IMR-90 (cell line): ENCODE data around the gene TRIO. TPM values are rescaled to one million over a fixed set of nuclear protein-coding genes. Genes with fewer than 3 reads are reported as not detected.

ENCODE experiments used
- ATAC-seq: fragments of 200-7000 bp; cut with Tn5 transposase; 2 replicates; pipeline ENCODE4 v1.9.1; 2020; ENCODE audit warnings: low read depth, mild to moderate bottlenecking, moderate library complexity
- BruUV-seq: library from RNA; stranded (reverse); fragments of 400-500 nt; replicated peaks from 2 replicates; lab custom pipeline; 2021; lab: Mats Ljungman, UMichigan
- CTCF ChIA-PET: fragments of 300-600 bp; formaldehyde crosslinking; extraction: SDS; loops from one replicate; lab custom pipeline; 2021; ENCODE audit warnings: antibody characterized with exemption; lab: Yijun Ruan, JAX
- POLR2A ChIA-PET: fragments of 300-600 bp; sonication (Branson Sonifier 250); formaldehyde crosslinking; loops from one replicate; lab custom pipeline; 2022; ENCODE audit warnings: antibody characterized with exemption; ENCODE audit not compliant: unreplicated experiment; lab: Charles Lee
- DNase-seq: peaks from one replicate; pipeline ENCODE4 v3.0.0; 2013
- H2AFZ ChIP-seq: replicated peaks from 2 replicates; pipeline ENCODE3; 2013; ENCODE audit warnings: low read length, mild to moderate bottlenecking; ENCODE audit not compliant: poor library complexity
- H2AK5ac ChIP-seq: 2 replicates; pipeline ENCODE4 v1.6.1; 2013; ENCODE audit warnings: low read depth, low read length, inconsistent platforms
- H2AK9ac ChIP-seq: replicated peaks from 2 replicates; pipeline ENCODE3; 2013; ENCODE audit warnings: mild to moderate bottlenecking, low read depth, low read length, moderate library complexity; ENCODE audit not compliant: poor library complexity
- H2BK120ac ChIP-seq: 2 replicates; pipeline ENCODE4 v1.6.1; 2013; ENCODE audit warnings: low read depth, low read length, inconsistent platforms
- H2BK15ac ChIP-seq: 3 replicates; pipeline ENCODE4 v1.6.1; 2013; ENCODE audit warnings: low read depth, low read length, inconsistent platforms
- H2BK20ac ChIP-seq: 2 replicates; pipeline ENCODE4 v1.6.1; 2013; ENCODE audit warnings: low read depth, mild to moderate bottlenecking, inconsistent platforms, low read length, moderate library complexity
- H2BK5ac ChIP-seq: 2 replicates; pipeline ENCODE4 v1.6.1; 2013; ENCODE audit warnings: mild to moderate bottlenecking, low read depth, low read length, inconsistent platforms; ENCODE audit not compliant: poor library complexity, severe bottlenecking
- H3K14ac ChIP-seq: replicated peaks from 2 replicates; pipeline ENCODE4 v1.6.1; 2013; ENCODE audit warnings: low read depth, low read length, inconsistent platforms
- H3K18ac ChIP-seq: 2 replicates; pipeline ENCODE4 v1.6.1; 2013; ENCODE audit warnings: low read depth, low read length, control low read depth
- H3K23ac ChIP-seq: 2 replicates; pipeline ENCODE4 v1.6.1; 2013; ENCODE audit warnings: low read depth, low read length, inconsistent platforms
- H3K27ac ChIP-seq: 2 replicates; pipeline ENCODE4 v1.5.1; 2013; ENCODE audit warnings: mild to moderate bottlenecking, control low read depth, low read length; ENCODE audit not compliant: insufficient read depth
- H3K27me3 ChIP-seq: 2 replicates; pipeline ENCODE4 v1.6.1; 2013; ENCODE audit warnings: low read length; ENCODE audit not compliant: control insufficient read depth, insufficient read depth
- H3K36me3 ChIP-seq: 2 replicates; pipeline ENCODE4 v1.6.1; 2013; ENCODE audit warnings: low read length, mixed read lengths; ENCODE audit not compliant: control insufficient read depth, insufficient read depth
- H3K4ac ChIP-seq: 2 replicates; pipeline ENCODE4 v1.6.1; 2013; ENCODE audit warnings: low read depth, low read length, inconsistent platforms
- H3K4me1 ChIP-seq: 2 replicates; pipeline ENCODE4 v1.6.1; 2013; ENCODE audit warnings: low read length, mixed read lengths; ENCODE audit not compliant: control insufficient read depth, insufficient read depth
- H3K4me2 ChIP-seq: 2 replicates; pipeline ENCODE4 v1.6.1; 2013; ENCODE audit warnings: low read depth, mild to moderate bottlenecking, control low read depth, low read length, moderate library complexity
- H3K4me3 ChIP-seq: 2 replicates; pipeline ENCODE4 v1.5.1; 2013; ENCODE audit warnings: low read depth, mild to moderate bottlenecking, control low read depth, low read length, moderate library complexity; ENCODE audit not compliant: insufficient read depth
- H3K56ac ChIP-seq: 2 replicates; pipeline ENCODE4 v1.6.1; 2013; ENCODE audit warnings: low read length, inconsistent platforms; ENCODE audit not compliant: insufficient read depth; ENCODE audit errors: extremely low read depth
- H3K79me1 ChIP-seq, 2 experiments: 2 replicates each; pipeline ENCODE4 v1.6.1; 2013; ENCODE audit warnings: low read length in 2 of 2, inconsistent platforms in 1 of 2, low read depth in 1 of 2
- H3K9ac ChIP-seq: 2 replicates; pipeline ENCODE4 v1.6.1; 2013; ENCODE audit warnings: low read depth, low read length, control low read depth
- H3K9me1 ChIP-seq: 2 replicates; pipeline ENCODE4 v1.6.1; 2013; ENCODE audit warnings: low read length, inconsistent platforms; ENCODE audit not compliant: insufficient read depth
- H3K9me3 ChIP-seq: 2 replicates; pipeline ENCODE4 v1.6.1; 2013; ENCODE audit warnings: low read length; ENCODE audit not compliant: control insufficient read depth, insufficient read depth
- H4K20me1 ChIP-seq: 2 replicates; pipeline ENCODE4 v1.6.1; 2013; ENCODE audit warnings: low read length, inconsistent platforms; ENCODE audit not compliant: insufficient read depth
- H4K5ac ChIP-seq: 2 replicates; pipeline ENCODE4 v1.6.1; 2013; ENCODE audit warnings: mild to moderate bottlenecking, low read depth, low read length, control low read depth
- H4K8ac ChIP-seq, 2 experiments: 2 replicates each; pipeline ENCODE4 v1.6.1; 2013; ENCODE audit warnings: low read depth in 2 of 2, low read length in 2 of 2, control low read depth in 1 of 2, inconsistent platforms in 1 of 2
- H4K91ac ChIP-seq: 2 replicates; pipeline ENCODE4 v1.6.1; 2013; ENCODE audit warnings: low read depth, low read length, inconsistent platforms; ENCODE audit not compliant: insufficient read depth
- BHLHE40 ChIP-seq: fragments of 150-350 bp; IDR thresholded peaks from 2 replicates; pipeline ENCODE4 v1.6.1; 2016; ENCODE audit warnings: mild to moderate bottlenecking, low read depth, low read length
- CTCF ChIP-seq: conservative IDR thresholded peaks from 2 replicates; pipeline ENCODE4 v1.5.1; 2012; ENCODE audit warnings: mild to moderate bottlenecking, low read depth, low read length, improper control_type of control experiment
- FOS ChIP-seq: fragments of 150-350 bp; IDR thresholded peaks from 2 replicates; pipeline ENCODE4 v1.6.1; 2016; ENCODE audit warnings: low read depth, low read length
- MAFK ChIP-seq: IDR thresholded peaks from 2 replicates; pipeline ENCODE4 v1.6.1; 2012; ENCODE audit warnings: low read depth, low read length, improper control_type of control experiment
- MAZ ChIP-seq: IDR thresholded peaks from 2 replicates; pipeline ENCODE4 v1.6.1; 2012; ENCODE audit warnings: low read depth, mild to moderate bottlenecking, low read length, improper control_type of control experiment, moderate library complexity, borderline replicate concordance
- MXI1 ChIP-seq: IDR thresholded peaks from 2 replicates; pipeline ENCODE4 v1.6.1; 2012; ENCODE audit warnings: low read depth, mild to moderate bottlenecking, low read length, moderate library complexity, borderline replicate concordance
- NFE2L2 ChIP-seq: fragments of 150-350 bp; IDR thresholded peaks from 2 replicates; pipeline ENCODE4 v1.6.1; 2016; ENCODE audit warnings: low read depth, mild to moderate bottlenecking, low read length
- POLR2A ChIP-seq: IDR thresholded peaks from 2 replicates; pipeline ENCODE4 v1.6.1; 2012; ENCODE audit warnings: mild to moderate bottlenecking, low read depth, low read length
- RAD21 ChIP-seq: IDR thresholded peaks from 2 replicates; pipeline ENCODE4 v1.6.1; 2012; ENCODE audit warnings: low read length, improper control_type of control experiment
- RCOR1 ChIP-seq: IDR thresholded peaks from 2 replicates; pipeline ENCODE4 v1.6.1; 2012; ENCODE audit warnings: mild to moderate bottlenecking, low read length, improper control_type of control experiment; ENCODE audit not compliant: insufficient replicate concordance
- RFX5 ChIP-seq: IDR thresholded peaks from 2 replicates; pipeline ENCODE4 v1.8.0; 2012; ENCODE audit warnings: low read depth, mild to moderate bottlenecking, low read length, moderate library complexity
- SMC3 ChIP-seq: fragments of 150-350 bp; IDR thresholded peaks from 2 replicates; pipeline ENCODE4 v1.6.1; 2016; ENCODE audit warnings: low read depth, mild to moderate bottlenecking, antibody characterized with exemption, low read length, moderate library complexity
- WGBS, 2 experiments: methylation state at CpG; one replicate each; pipeline versions ENCODE4 v1.1.5 to v1.1.7; 2013; ENCODE audit warnings: missing lambda C conversion rate in 2 of 2; ENCODE audit not compliant: insufficient read length in 1 of 2; ENCODE audit errors: extremely low coverage in 2 of 2; 5-methylcytosine and 5-hydroxymethylcytosine counted together
- dilution Hi-C: fragments of 300-500 bp; cut with HindIII; formaldehyde crosslinking; loops from one replicate; pipeline ENCODE4 v1.14.3; 2018; ENCODE audit warnings: low sequenced_read_pairs; ENCODE audit not compliant: unreplicated experiment
- in situ Hi-C: fragments of 300-500 bp; cut with MboI; formaldehyde crosslinking; loops from 3 replicates; pipeline ENCODE4 v1.14.3; 2019; ENCODE audit warnings: low sequenced_read_pairs, inconsistent platforms, mixed read lengths
- intact Hi-C: fragments of 100-400 bp; cut with micrococcal nuclease; formaldehyde crosslinking; loops from 2 replicates; pipeline ENCODE4 v1.10.0; 2022
- polyA plus RNA-seq, 3 experiments: library from polyadenylated mRNA; depleted of rRNA; stranded (reverse); fragments of >200 nt; gene quantifications; 2 replicates each; pipeline ENCODE4 v1.2.3, GENCODE V29; 2012; ENCODE audit warnings: low replicate concordance in 1 of 3
- total RNA-seq: library from RNA; depleted of rRNA; stranded (reverse); fragments of >200 nt; gene quantifications from 2 replicates; pipeline ENCODE4 v1.2.3, GENCODE V29; 2012
- TF ChIP-seq, protein P1 (sequence below): fragments of 150-350 bp; IDR thresholded peaks from 2 replicates; pipeline ENCODE4 v1.6.1; 2016; ENCODE audit warnings: low read depth, mild to moderate bottlenecking, low read length, moderate library complexity, borderline replicate concordance

TRIO gene
- total and polyA plus RNA-seq, 2 of the 4 experiments (the other 2 are of a cell fraction), result 206 to 522 TPM

- H3K14ac ChIP-seq, result peak overlapping the region; percentile 60; the same call in 1 of the 2 replicates
- H4K5ac ChIP-seq, result no peak overlapping the region
- peak overlapping the region; percentile 74 for H3K27ac ChIP-seq
- no TSS peak for BruUV-seq
- H4K20me1 ChIP-seq, result peaks cover 94% of the 10 kb centered on the region
- H3K9ac ChIP-seq, result peak overlapping the region; percentile 44
- H3K9me1 ChIP-seq, result peaks cover 41% of the 10 kb centered on the region
- H3K4me3 ChIP-seq, result peak overlapping the region; percentile 15
- dilution Hi-C loops, result no loop called here
- peak overlapping the region; percentile 44; the same call in 1 of the 2 replicates for H2BK120ac ChIP-seq
- H2AK9ac ChIP-seq, result peak overlapping the region; percentile 35
- no peaks in the 10 kb centered on the region for H3K27me3 ChIP-seq
- ATAC-seq, result peak; percentile 81
- peaks cover 35% of the 10 kb centered on the region for H3K36me3 ChIP-seq
- peak overlapping the region; percentile 18; the same call in 1 of the 2 replicates for H2AK5ac ChIP-seq
- peak; percentile 97 for DNase-seq
- H3K9me3 ChIP-seq, result no peaks in the 10 kb centered on the region
- peaks cover 42% of the 10 kb centered on the region for H3K4me1 ChIP-seq
- 0 out of 2 replicates have a peak overlapping the region, but pooled peaks have one; percentile 16 for H4K91ac ChIP-seq
- no peak overlapping the region for H2BK15ac ChIP-seq
- H3K56ac ChIP-seq, result peak overlapping the region; percentile 16; the same call in 1 of the 2 replicates
- peak overlapping the region in 1 of 2 experiments; percentile 18; a peak in 1 of 4 replicates for H4K8ac ChIP-seq
- H3K18ac ChIP-seq, result no peak overlapping the region
- peak overlapping the region; percentile 94 for H3K4me2 ChIP-seq
- peak overlapping the region; percentile 70 for H2BK5ac ChIP-seq
- H2AFZ ChIP-seq, result peak overlapping the region; percentile 64
- no peak overlapping the region for H2BK20ac ChIP-seq
- peak overlapping the region; percentile 84 for H3K23ac ChIP-seq
- POLR2A ChIA-PET, result no interaction called here
- in situ Hi-C loops, result no loop called here
- intact Hi-C loops, result no loop called here
- H3K79me1 ChIP-seq, result peaks cover 28 to 85% of the 10 kb centered on the region in 2 experiments
- CTCF ChIA-PET, result no interaction called here
- peak overlapping the region; percentile 46 for H3K4ac ChIP-seq
- 6% methylated on average over 29 of the region's 40 CpGs; no CpG with 5 or more reads in 1 of the 2 experiments for WGBS, 2 experiments
- TF ChIP-seq CTCF (no peak), MAFK (peak; percentile 53), NFE2L2 (0 out of 2 replicates have a peak, but pooled peaks have one; percentile 18), SMC3 (no peak), POLR2A (peak; percentile 19; the same call in 1 of the 2 replicates), RAD21 (no peak), BHLHE40 (no peak), MAZ (peak; percentile 37; the same call in 1 of the 2 replicates), RCOR1 (no peak), MXI1 (peak; percentile 76), FOS (no peak), RFX5 (no peak)
- TF ChIP-seq, protein P1, sequence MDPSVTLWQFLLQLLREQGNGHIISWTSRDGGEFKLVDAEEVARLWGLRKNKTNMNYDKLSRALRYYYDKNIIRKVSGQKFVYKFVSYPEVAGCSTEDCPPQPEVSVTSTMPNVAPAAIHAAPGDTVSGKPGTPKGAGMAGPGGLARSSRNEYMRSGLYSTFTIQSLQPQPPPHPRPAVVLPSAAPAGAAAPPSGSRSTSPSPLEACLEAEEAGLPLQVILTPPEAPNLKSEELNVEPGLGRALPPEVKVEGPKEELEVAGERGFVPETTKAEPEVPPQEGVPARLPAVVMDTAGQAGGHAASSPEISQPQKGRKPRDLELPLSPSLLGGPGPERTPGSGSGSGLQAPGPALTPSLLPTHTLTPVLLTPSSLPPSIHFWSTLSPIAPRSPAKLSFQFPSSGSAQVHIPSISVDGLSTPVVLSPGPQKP, result no peak
Observed at GRCh38 chr5:14440582-14441431, 297.7 kb downstream of the TRIO start.
